Activated CD8-positive, alpha-beta memory T cell treated with anti-CD3 and anti-CD28 coated beads, Interleukin-2, amount 10 ng/mL, durations not matched to agents 7 days and 5 days (primary cell): ENCODE results near the gene STK11. TPM values are rescaled to one million over a fixed set of nuclear protein-coding genes. Genes with fewer than 3 reads are reported as not detected.

ENCODE experiments used
- ATAC-seq: fragments of 150-1000 bp; cut with Tn5 transposase; one replicate; pipeline ENCODE4 v1.10.0; 2021; ENCODE audit warnings: moderate library complexity
- CTCF ChIA-PET: fragments of 350-600 bp; sonication (Branson Sonifier 250); formaldehyde crosslinking; loops from one replicate; lab custom pipeline; 2021; ENCODE audit warnings: antibody characterized with exemption; lab: Charles Lee
- DNase-seq: peaks from one replicate; pipeline ENCODE4 v3.0.0-alpha.2; 2020
- H3K27ac Mint-ChIP-seq: one replicate; pipeline ENCODE4 v1.8.0; 2021; ENCODE audit warnings: mild to moderate bottlenecking, mixed read lengths
- H3K27me3 Mint-ChIP-seq: one replicate; pipeline ENCODE4 v1.8.0; 2021; ENCODE audit warnings: mixed read lengths
- H3K36me3 Mint-ChIP-seq: one replicate; pipeline ENCODE4 v1.8.0; 2021; ENCODE audit warnings: mild to moderate bottlenecking, mixed read lengths
- H3K4me1 Mint-ChIP-seq: one replicate; pipeline ENCODE4 v1.8.0; 2021; ENCODE audit warnings: mixed read lengths
- H3K4me3 Mint-ChIP-seq: one replicate; pipeline ENCODE4 v1.8.0; 2021; ENCODE audit warnings: mild to moderate bottlenecking, moderate library complexity, mixed read lengths
- H3K9me3 Mint-ChIP-seq: one replicate; pipeline ENCODE4 v1.8.0; 2022; ENCODE audit warnings: low read depth, mixed read lengths
- total RNA-seq, 2 experiments: library from RNA; stranded (reverse); gene quantifications; one replicate each; pipeline ENCODE4 v1.2.3, GENCODE V29; 2021

The STK11 gene
- total RNA-seq, 2 experiments from 2014 or later = 76.7 to 80.5 TPM

- Mint-ChIP-seq H3K27me3 (no peaks in the 10 kb centered on the region), H3K4me3 (no peak overlapping the region), H3K27ac (no peak overlapping the region), H3K4me1 (no peaks in the 10 kb centered on the region), H3K9me3 (no peaks in the 10 kb centered on the region), H3K36me3 (peaks cover 2% of the 10 kb centered on the region)
- CTCF ChIA-PET = no interaction called here
- ATAC-seq = no peak
- DNase-seq = no peak
Measured at GRCh38 chr19:1228161-1228957, 22.8 kb downstream of the STK11 start.

GRCh38 chr19:1229056-1229923, 23.7 kb downstream of the STK11 start:
- CTCF ChIA-PET = no interaction called here
- Mint-ChIP-seq H3K4me3 (no peak overlapping the region), H3K27me3 (no peaks in the 10 kb centered on the region), H3K4me1 (no peaks in the 10 kb centered on the region), H3K27ac (no peak overlapping the region), H3K36me3 (peaks cover 2% of the 10 kb centered on the region), H3K9me3 (no peaks in the 10 kb centered on the region)
- DNase-seq (no peak), ATAC-seq (no peak)

DNA sequence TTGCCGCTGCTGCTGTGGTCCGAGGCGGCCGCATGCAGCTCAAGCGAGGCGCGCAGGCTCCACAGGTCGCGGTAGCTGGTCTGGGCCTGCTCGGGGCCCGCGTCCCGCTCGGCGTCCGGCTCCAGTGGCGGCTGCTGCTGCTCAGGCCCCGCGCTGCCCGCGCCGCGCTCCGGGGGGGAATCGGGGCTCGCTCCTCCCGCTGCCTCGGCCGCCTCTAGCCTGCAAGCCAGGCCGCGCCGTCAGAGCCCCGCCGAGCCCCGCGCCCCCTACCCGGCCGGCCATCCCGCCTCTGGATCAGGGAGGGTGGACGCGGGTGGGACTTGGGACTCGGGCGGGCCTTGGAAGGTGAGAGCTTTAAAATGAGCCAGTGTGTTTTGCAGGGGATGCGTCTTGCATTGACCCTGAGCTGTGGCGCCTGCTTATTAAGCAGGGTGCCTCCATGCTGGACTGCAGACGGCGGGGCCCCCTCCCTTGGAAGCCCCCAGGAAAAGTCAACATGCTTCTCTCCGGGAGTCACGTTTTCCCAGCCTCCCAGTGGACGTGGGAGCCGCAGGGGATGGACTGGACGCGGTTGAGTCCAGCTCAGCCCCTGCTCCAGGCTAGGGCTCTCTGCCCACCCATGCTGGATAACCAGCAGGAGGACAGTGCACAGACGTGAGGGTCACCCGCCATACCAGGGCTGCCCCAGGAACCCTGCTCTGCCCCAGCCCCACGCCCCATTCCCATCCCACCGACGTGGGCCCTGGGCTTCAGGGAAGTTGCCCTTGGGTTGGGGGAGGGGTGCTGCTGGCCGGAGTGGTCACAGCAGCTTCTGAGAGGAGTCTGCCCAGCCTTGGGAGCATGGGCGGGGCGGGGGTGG, 24.6 kb downstream of the STK11 start:
- no peaks in the 10 kb centered on the region for H3K4me1 Mint-ChIP-seq
- no peak for ATAC-seq

DNA sequence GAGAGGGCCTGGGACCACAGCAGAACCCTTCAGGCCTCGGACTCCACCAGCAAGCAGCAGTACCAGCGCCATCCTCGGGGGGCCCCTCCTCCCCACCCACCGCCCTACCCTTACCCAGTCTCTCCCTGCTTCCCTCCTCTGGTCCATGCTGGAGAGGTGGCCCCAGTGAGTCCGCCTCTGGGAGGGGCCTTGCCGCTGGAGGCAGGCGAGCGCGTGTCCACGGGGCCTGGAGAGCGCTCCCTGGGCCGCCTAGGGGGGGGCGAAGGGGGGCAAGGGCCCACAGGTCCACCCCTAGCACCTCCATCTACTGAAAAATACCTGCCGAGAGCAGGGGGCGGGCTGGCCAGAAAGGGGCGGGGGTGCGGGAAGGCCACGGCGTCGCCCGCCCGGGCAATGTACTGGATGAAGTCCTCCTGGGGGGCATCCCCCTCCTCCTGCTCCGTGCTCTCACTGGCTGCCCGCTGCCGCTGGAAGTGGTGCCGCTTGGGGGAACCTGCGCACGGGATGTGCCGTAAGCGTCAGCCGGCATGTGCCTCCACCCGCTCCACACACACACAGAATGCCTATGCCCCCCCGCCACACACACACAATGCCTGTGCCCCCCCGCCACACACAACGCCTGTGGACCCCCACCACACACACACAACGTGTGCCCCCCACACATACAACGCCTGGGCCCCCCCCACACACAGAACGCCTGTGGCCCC, 25.4 kb downstream of the STK11 start:
- Mint-ChIP-seq H3K4me3 (no peak overlapping the region), H3K4me1 (no peaks in the 10 kb centered on the region), H3K36me3 (peaks cover 2% of the 10 kb centered on the region), H3K27ac (no peak overlapping the region), H3K27me3 (peaks cover 2% of the 10 kb centered on the region), H3K9me3 (no peaks in the 10 kb centered on the region)
- ATAC-seq (no peak), DNase-seq (no peak)
- CTCF ChIA-PET = no interaction called here

More for the DNA sequence above, 24.6 kb downstream of the STK11 start:
- Mint-ChIP-seq H3K27ac (no peak overlapping the region), H3K27me3 (no peaks in the 10 kb centered on the region), H3K4me3 (no peak overlapping the region), H3K36me3 (peaks cover 2% of the 10 kb centered on the region), H3K9me3 (no peaks in the 10 kb centered on the region)
- CTCF ChIA-PET = interaction anchor here (0.8 kb wide), 1 partner anchor 117 kb away, joined by 3 read pairs; no protein-coding TSS in a partner anchor
- no peak for DNase-seq

DNA sequence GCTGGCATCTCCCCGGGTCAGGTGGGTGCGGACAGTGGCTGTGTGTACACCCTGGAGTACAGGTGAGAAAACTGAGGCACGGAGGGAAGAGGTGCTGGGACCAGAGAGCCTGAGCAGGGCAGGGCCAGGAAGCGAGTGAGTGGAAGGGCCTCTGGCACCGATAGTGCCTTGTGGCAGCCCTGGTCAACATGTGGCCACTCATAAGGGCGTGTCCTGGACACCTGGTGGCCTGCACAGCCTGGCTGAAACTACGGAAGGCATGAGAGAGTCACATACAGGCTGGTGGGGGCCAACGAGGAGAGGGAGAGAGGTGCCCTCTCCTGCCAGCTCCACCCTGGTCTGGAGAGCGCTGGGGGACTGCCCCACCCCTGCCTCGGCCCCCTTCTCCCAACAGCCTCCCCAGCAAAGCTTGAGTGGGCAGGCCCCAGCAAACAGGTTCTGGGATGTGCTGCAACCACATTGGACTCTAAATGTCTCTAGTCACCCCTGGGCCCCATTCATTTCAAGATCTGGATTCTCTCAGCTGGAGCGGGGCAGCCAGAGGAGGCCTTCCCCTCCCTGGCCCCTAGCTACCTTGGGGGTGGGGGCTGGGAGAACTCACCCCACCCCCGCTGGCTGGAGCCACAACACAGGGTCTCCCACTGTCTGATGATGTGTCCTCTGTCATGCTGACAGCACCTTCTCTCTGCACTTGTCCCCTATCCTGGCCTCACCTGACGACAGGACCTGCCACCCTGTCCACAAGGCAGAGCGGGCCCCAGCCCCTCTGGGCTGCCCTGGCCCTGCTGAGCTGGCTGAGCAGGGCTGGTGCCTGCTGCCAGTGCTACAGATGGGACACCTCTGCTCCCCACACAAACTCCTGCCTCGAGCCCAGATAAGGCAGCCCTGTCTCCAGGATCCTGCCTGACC, 26.4 kb downstream of the STK11 start:
- Mint-ChIP-seq H3K4me3 (no peak overlapping the region), H3K36me3 (peaks cover 2% of the 10 kb centered on the region), H3K9me3 (no peaks in the 10 kb centered on the region), H3K27me3 (peaks cover 3% of the 10 kb centered on the region), H3K4me1 (no peaks in the 10 kb centered on the region), H3K27ac (no peak overlapping the region)
- DNase-seq (no peak), ATAC-seq (no peak)
- CTCF ChIA-PET = interaction anchor here (1.3 kb wide), 1 partner anchor 12 kb away, joined by 3 read pairs; no protein-coding TSS in a partner anchor

- H3K4me1 Mint-ChIP-seq = no peaks in the 10 kb centered on the region
- CTCF ChIA-PET = interaction anchor here (1.3 kb wide), 1 partner anchor 12 kb away, joined by 3 read pairs; no protein-coding TSS in a partner anchor
- DNase-seq = no peak
Measured at GRCh38 chr19:1232652-1233072, 27.1 kb downstream of the STK11 start.

DNA sequence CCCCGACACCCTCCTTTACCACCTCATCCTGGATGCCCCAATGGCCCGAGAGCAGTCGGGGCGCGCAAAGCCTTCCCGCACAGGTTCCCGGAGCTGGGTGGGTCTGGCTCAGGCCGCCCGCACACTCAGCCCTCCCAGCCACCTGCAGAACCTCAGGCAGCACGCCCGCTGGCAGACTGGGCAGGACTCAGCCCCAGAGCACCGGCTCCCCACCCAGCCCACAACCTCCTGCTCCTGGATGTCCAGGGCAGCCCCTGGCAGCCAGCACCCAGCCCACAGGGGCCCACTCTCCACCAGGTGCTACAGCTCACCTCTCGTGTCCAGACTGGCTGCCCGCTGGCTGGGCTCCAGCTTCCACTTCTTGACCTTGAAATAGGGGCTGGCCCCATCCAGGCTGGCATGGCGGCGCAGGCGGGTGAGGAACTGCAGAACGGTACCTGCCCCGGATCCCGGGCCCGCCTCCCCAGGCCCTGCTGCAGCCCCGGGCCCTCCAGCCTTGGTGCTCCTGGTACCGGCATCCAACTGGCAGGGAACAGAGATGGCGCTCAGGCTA, 27.6 kb downstream of the STK11 start:
- Mint-ChIP-seq H3K27me3 (peaks cover 3% of the 10 kb centered on the region), H3K36me3 (peaks cover under 1% of the 10 kb centered on the region), H3K9me3 (no peaks in the 10 kb centered on the region), H3K4me3 (no peak overlapping the region), H3K27ac (no peak overlapping the region), H3K4me1 (peaks cover under 1% of the 10 kb centered on the region)
- DNase-seq (no peak), ATAC-seq (no peak)
- CTCF ChIA-PET = interaction anchor here (0.5 to 1.3 kb wide), 2 partner anchors 11 to 1401 kb away, joined by 3 to 4 read pairs; no protein-coding TSS in a partner anchor

More at GRCh38 chr19:1232652-1233072, 27.1 kb downstream of the STK11 start:
- no peaks in the 10 kb centered on the region for H3K9me3 Mint-ChIP-seq
- H3K27ac Mint-ChIP-seq = no peak overlapping the region
- no peak for ATAC-seq
- no peak overlapping the region for H3K4me3 Mint-ChIP-seq
- peaks cover 3% of the 10 kb centered on the region for H3K27me3 Mint-ChIP-seq
- peaks cover 2% of the 10 kb centered on the region for H3K36me3 Mint-ChIP-seq

DNA sequence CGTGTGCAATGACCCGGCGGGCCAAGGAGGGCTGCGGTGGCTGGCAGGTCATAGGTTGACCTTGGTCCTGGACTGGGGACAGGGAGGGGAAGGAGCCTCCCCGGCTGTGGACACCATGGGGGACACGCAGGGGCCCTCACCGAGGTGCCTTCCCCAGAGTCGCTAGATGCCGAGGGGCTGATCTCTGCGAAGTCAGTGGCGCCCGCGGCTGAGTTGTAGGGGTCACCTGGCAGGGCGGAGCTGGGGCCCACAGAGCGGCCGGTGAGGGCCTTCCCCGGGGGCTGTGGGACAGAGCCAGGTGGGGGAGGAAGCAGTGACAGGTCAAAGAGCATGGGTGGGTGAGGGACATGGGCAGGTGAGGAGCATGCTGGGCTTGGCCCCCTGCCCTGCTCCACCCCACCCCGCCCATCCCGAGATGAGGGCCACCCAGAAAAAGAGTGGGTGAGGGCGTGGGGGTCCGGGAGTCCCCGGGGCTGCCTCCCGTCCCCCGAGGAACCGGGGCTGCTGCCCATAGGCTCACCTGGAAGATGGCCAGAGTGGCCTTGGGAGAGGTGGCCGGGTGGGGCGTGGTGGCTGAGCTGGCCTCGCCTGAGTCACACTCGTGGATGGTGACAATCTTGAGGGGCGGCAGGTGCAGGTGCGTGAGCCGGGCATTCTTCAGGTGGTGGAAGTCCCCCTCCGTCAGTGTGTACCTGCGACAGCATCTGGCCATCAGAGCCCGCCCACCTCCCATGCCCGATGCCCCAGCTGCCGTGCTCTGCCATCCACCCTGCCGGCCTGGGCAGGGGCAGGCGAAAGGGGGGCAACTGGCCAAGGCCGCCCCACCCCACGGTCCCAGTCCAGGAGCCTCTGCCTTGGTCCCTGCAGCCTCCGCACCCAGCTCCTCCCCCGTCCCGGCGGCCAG, 28.7 kb downstream of the STK11 start:
- CTCF ChIA-PET = no interaction called here

GRCh38 chr19:1234955-1235380, 29.4 kb downstream of the STK11 start:
- Mint-ChIP-seq H3K9me3 (no peaks in the 10 kb centered on the region), H3K36me3 (no peaks in the 10 kb centered on the region), H3K27me3 (peaks cover 16% of the 10 kb centered on the region), H3K4me3 (no peak overlapping the region), H3K4me1 (peaks cover 7% of the 10 kb centered on the region), H3K27ac (no peak overlapping the region)
- no peak for DNase-seq
- CTCF ChIA-PET = no interaction called here
- no peak for ATAC-seq

More for the DNA sequence above, 28.7 kb downstream of the STK11 start:
- H3K4me1 Mint-ChIP-seq = peaks cover 7% of the 10 kb centered on the region
- no peak overlapping the region for H3K27ac Mint-ChIP-seq
- H3K9me3 Mint-ChIP-seq = no peaks in the 10 kb centered on the region
- H3K4me3 Mint-ChIP-seq = no peak overlapping the region
- no peaks in the 10 kb centered on the region for H3K36me3 Mint-ChIP-seq
- no peak for DNase-seq
- ATAC-seq = no peak
- H3K27me3 Mint-ChIP-seq = peaks cover 14% of the 10 kb centered on the region

GRCh38 chr19:1235625-1236538, 30.3 kb downstream of the STK11 start:
- CTCF ChIA-PET = interaction anchor here (0.7 kb wide), 1 partner anchor 69 kb away, joined by 3 read pairs; no protein-coding TSS in a partner anchor
- DNase-seq (no peak), ATAC-seq (no peak)
- no peak overlapping the region for H3K27ac Mint-ChIP-seq
- peaks cover 16% of the 10 kb centered on the region for H3K27me3 Mint-ChIP-seq
- H3K4me3 Mint-ChIP-seq = no peak overlapping the region
- H3K36me3 Mint-ChIP-seq = no peaks in the 10 kb centered on the region
- peaks cover 9% of the 10 kb centered on the region for H3K4me1 Mint-ChIP-seq
- H3K9me3 Mint-ChIP-seq = no peaks in the 10 kb centered on the region
